Endothelial cell of umbilical vein (primary cell): ENCODE data around the gene SPIB. TPM values are rescaled to one million over a fixed set of nuclear protein-coding genes. Genes with fewer than 3 reads are reported as not detected.

Source experiments
- BruUV-seq: library from RNA; stranded (reverse); fragments of 400-500 nt; replicated peaks from 2 replicates; lab custom pipeline; 2021; lab: Mats Ljungman, UMichigan
- CTCF ChIA-PET: fragments of 300-600, 350-600 bp; sonication (Branson Sonifier 250); formaldehyde crosslinking; loops from one replicate; lab custom pipeline; 2021; ENCODE audit warnings: antibody characterized with exemption, inconsistent platforms; lab: Charles Lee
- POLR2A ChIA-PET: fragments of 300-600, 350-600 bp; sonication (Branson Sonifier 250); formaldehyde crosslinking; loops from one replicate; lab custom pipeline; 2021; ENCODE audit warnings: antibody characterized with exemption, inconsistent platforms; lab: Charles Lee
- DNase-seq: peaks from one replicate; pipeline ENCODE4 v3.0.0-alpha.2; 2011; ENCODE audit warnings: low read depth, low spot score
- FAIRE-seq: peaks from 2 replicates; lab custom pipeline; 2011; peaks lifted over from hg19 to GRCh38; lab: Jason Lieb, UNC
- H2AFZ ChIP-seq: 2 replicates; pipeline ENCODE4 v1.6.0; 2012; ENCODE audit warnings: low read depth, low read length, control low read depth, inconsistent platforms
- H3K27ac ChIP-seq: 2 replicates; pipeline ENCODE4 v1.5.1; 2011; ENCODE audit warnings: low read depth, mild to moderate bottlenecking, control low read depth, low read length, moderate library complexity; ENCODE audit not compliant: insufficient read depth
- H3K27me3 ChIP-seq, 2 experiments: 2 replicates each; pipeline versions ENCODE4 v1.6.0 to v1.6.1; 2011; ENCODE audit warnings: low read length in 2 of 2, mixed read lengths in 1 of 2; ENCODE audit not compliant: control insufficient read depth in 2 of 2, insufficient read depth in 2 of 2
- H3K36me3 ChIP-seq, 2 experiments: 2 replicates in 1 of 2; 3 replicates in 1 of 2; pipeline ENCODE4 v1.5.1; 2011; ENCODE audit warnings: low read length in 2 of 2, mild to moderate bottlenecking in 1 of 2, moderate library complexity in 1 of 2; ENCODE audit not compliant: control insufficient read depth in 2 of 2, insufficient read depth in 2 of 2; ENCODE audit errors: extremely low read depth in 1 of 2
- H3K4me1 ChIP-seq: 3 replicates; pipeline ENCODE4 v1.5.1; 2011; ENCODE audit warnings: mild to moderate bottlenecking, low read length; ENCODE audit not compliant: control insufficient read depth, insufficient read depth; ENCODE audit errors: extremely low read depth
- H3K4me2 ChIP-seq: 2 replicates; pipeline ENCODE4 v1.6.1; 2011; ENCODE audit warnings: low read length, control low read depth, mixed read lengths; ENCODE audit not compliant: insufficient read depth
- H3K4me3 ChIP-seq, 3 experiments: fragments of 200-600 bp in 1 of 3; sonication (generic), shearing (Covaris generic) in 1 of 3; replicated peaks in 1 of 3; 2 replicates each; pipeline ENCODE4 v1.5.1; 2011 to 2016; ENCODE audit warnings: control low read depth in 3 of 3, low read length in 3 of 3, mild to moderate bottlenecking in 2 of 3, inconsistent platforms in 1 of 3, low read depth in 1 of 3, moderate library complexity in 1 of 3; ENCODE audit not compliant: insufficient read depth in 1 of 3
- H3K79me2 ChIP-seq: 2 replicates; pipeline ENCODE4 v1.6.0; 2012; ENCODE audit warnings: low read length, inconsistent platforms; ENCODE audit not compliant: control insufficient read depth, insufficient read depth
- H3K9ac ChIP-seq: replicated peaks from 2 replicates; pipeline ENCODE3; 2011; ENCODE audit warnings: low read length, control low read depth; ENCODE audit not compliant: insufficient read depth; ENCODE audit errors: extremely low read depth
- H3K9me1 ChIP-seq: replicated peaks from 3 replicates; pipeline ENCODE4 v1.6.0; 2011; ENCODE audit warnings: mild to moderate bottlenecking, low read length; ENCODE audit not compliant: control insufficient read depth, insufficient read depth; ENCODE audit errors: extremely low read depth
- H3K9me3 ChIP-seq: replicated peaks from 2 replicates; pipeline ENCODE4 v1.5.1; 2012; ENCODE audit warnings: low read length, inconsistent platforms; ENCODE audit not compliant: control insufficient read depth, insufficient read depth
- H4K20me1 ChIP-seq: replicated peaks from 2 replicates; pipeline ENCODE3; 2011; ENCODE audit warnings: mild to moderate bottlenecking, low read length; ENCODE audit not compliant: control insufficient read depth, insufficient read depth; ENCODE audit errors: extremely low read depth
- EZH2 ChIP-seq: IDR thresholded peaks from 2 replicates; pipeline ENCODE4 v1.6.1; 2012; ENCODE audit warnings: borderline replicate concordance, low read depth, mild to moderate bottlenecking, moderate library complexity, low read length, inconsistent platforms; ENCODE audit not compliant: severe bottlenecking
- FOS ChIP-seq: IDR thresholded peaks from 2 replicates; pipeline ENCODE4 v1.6.1; 2011; ENCODE audit warnings: mild to moderate bottlenecking, low read length, moderate library complexity, borderline replicate concordance; ENCODE audit not compliant: insufficient read depth
- GATA2 ChIP-seq: IDR thresholded peaks from 2 replicates; pipeline ENCODE4 v1.7.0; 2011; ENCODE audit warnings: low read depth, mild to moderate bottlenecking, moderate library complexity, mixed read lengths, low read length; ENCODE audit not compliant: insufficient read length, insufficient read depth
- JUN ChIP-seq: IDR thresholded peaks from 2 replicates; pipeline ENCODE4 v1.6.1; 2011; ENCODE audit warnings: borderline replicate concordance, low read depth; ENCODE audit not compliant: insufficient read length, insufficient read depth
- MYC ChIP-seq: IDR thresholded peaks from one replicate; pipeline ENCODE4 v1.6.1; 2011; ENCODE audit warnings: mild to moderate bottlenecking, low read depth, low read length
- POLR2A ChIP-seq: IDR thresholded peaks from 2 replicates; pipeline ENCODE4 v1.6.1; 2012; ENCODE audit warnings: low read depth, mild to moderate bottlenecking, control low read depth, low read length
- POLR2AphosphoS5 ChIP-seq: IDR thresholded peaks from 2 replicates; pipeline ENCODE4 v1.6.1; 2012; ENCODE audit warnings: low read depth, mild to moderate bottlenecking, control low read depth, low read length, moderate library complexity; ENCODE audit not compliant: insufficient read depth
- dilution Hi-C: fragments of 300-500 bp; cut with MboI; formaldehyde crosslinking; loops from one replicate; pipeline ENCODE4 v1.15.0; 2019; ENCODE audit warnings: low sequenced_read_pairs; ENCODE audit not compliant: extremely low pct_ligation_motif_present
- intact Hi-C: fragments of 100-400 bp; cut with micrococcal nuclease; formaldehyde crosslinking; loops from one replicate; pipeline ENCODE4 v1.10.0; 2022
- polyA plus RNA-seq, 4 experiments: library from polyadenylated mRNA; depleted of rRNA in 3 of 4; stranded (reverse) in 3 of 4; unstranded in 1 of 4; fragments of >200 nt; gene quantifications; 2 replicates each; pipeline versions ENCODE4 v1.2.1 to v1.2.3, GENCODE V29; 2011 to 2012; ENCODE audit warnings: missing spikeins in 1 of 4
- total RNA-seq: library from RNA; stranded (reverse); gene quantifications from 2 replicates; pipeline ENCODE4 v1.2.3, GENCODE V29; 2021
- TF ChIP-seq, protein P1 (sequence below), 2 donors: IDR thresholded peaks; 1 replicate in 1 of 2; 2 replicates in 1 of 2; pipeline ENCODE4 v1.5.1; 2011; ENCODE audit warnings: low read length in 2 of 2, mild to moderate bottlenecking in 2 of 2, moderate library complexity in 2 of 2, control low read depth in 1 of 2, inconsistent platforms in 1 of 2, low read depth in 1 of 2; ENCODE audit not compliant: insufficient read depth in 1 of 2; ENCODE audit errors: extremely low read depth in 1 of 2
- TF ChIP-seq, protein P2 (sequence below): IDR thresholded peaks from 2 replicates; pipeline ENCODE4 v1.6.1; 2011; ENCODE audit not compliant: insufficient read depth, insufficient read length

The SPIB gene
- total and polyA plus RNA-seq, 2 donors (not counting 3 experiments of a cell fraction or from before 2014, with no cell fraction given): not detected

DNA sequence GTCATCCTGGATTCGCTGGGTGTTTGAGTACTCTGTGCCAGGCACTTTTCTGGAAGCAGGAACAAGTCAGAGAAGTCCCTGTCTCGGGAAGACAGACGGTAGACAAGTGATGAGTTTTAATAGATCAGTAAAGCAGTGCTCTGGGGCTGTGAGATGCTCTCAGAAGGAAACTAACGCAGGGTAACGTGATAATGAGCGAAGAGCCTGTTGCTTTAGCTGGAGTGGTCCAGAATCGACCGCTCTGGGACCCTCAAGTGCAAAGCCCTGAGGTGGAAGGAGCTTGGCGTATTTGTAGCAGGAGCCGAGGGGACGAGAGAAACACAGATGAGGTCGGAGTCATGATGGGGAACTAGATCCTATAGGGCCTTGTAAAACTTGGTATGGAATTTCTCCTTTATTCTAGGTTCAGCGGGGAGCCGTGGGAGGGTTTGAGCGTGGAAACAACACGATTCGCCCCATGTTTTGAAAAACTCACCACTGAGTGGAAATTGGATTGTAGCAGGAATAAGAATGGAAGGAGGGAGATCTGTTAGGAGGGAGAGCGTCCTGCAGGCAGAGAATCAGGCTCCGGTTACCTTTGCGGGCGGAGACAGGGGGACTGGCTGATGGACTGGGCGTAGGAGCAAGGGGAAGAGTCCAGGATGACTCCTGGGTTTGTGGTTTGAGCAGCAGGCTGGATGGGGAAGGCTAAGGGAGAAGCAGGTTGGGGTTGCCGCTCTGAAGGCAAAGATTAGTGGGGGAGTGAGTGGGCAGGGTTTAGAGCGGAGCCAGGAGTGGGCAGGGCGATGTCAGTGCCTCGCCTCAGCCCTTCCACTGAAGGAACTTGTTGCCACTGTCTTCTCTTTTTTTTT is 33.8 kb upstream of the SPIB start:
- ChIA-PET POLR2A (interaction anchor here (1.4 kb wide), 1 partner anchor 9 kb away, joined by 4 read pairs; the partner anchor contains the start of gene NR1H2), CTCF (interaction anchor here (1.0 to 1.9 kb wide), 7 partner anchors 10 to 84 kb away, joined by 3 to 12 read pairs (median 3); partner anchors contain the start of gene KCNC3)
- Histone ChIP-seq H3K9me3 (no peaks in the 10 kb centered on the region), H3K9me1 (no peaks in the 10 kb centered on the region), H3K79me2 (peaks cover 30% of the 10 kb centered on the region), H3K9ac (peak overlapping the region; percentile 86), H3K27ac (peak overlapping the region; percentile 63), H3K27me3 (no peaks in the 10 kb centered on the region), H3K4me1 (peaks cover 16% of the 10 kb centered on the region), H3K36me3 (peaks cover 0 to 15% of the 10 kb centered on the region in 2 experiments), H4K20me1 (no peaks in the 10 kb centered on the region), H3K4me3 (peak overlapping the region; percentile 71 to 94 (median 80)), H3K4me2 (peak overlapping the region; percentile 98), H2AFZ (peak overlapping the region; percentile 71)
- DNase-seq (no peak), FAIRE-seq (peak; percentile 59)
- TF ChIP-seq POLR2A (no peak), POLR2AphosphoS5 (no peak), JUN (no peak), GATA2 (no peak), FOS (no peak), MYC (no peak), EZH2 (no peak)
- TF ChIP-seq, protein P1, sequence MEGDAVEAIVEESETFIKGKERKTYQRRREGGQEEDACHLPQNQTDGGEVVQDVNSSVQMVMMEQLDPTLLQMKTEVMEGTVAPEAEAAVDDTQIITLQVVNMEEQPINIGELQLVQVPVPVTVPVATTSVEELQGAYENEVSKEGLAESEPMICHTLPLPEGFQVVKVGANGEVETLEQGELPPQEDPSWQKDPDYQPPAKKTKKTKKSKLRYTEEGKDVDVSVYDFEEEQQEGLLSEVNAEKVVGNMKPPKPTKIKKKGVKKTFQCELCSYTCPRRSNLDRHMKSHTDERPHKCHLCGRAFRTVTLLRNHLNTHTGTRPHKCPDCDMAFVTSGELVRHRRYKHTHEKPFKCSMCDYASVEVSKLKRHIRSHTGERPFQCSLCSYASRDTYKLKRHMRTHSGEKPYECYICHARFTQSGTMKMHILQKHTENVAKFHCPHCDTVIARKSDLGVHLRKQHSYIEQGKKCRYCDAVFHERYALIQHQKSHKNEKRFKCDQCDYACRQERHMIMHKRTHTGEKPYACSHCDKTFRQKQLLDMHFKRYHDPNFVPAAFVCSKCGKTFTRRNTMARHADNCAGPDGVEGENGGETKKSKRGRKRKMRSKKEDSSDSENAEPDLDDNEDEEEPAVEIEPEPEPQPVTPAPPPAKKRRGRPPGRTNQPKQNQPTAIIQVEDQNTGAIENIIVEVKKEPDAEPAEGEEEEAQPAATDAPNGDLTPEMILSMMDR (IDR thresholded peaks at IDR 0.05; ENCODE audit: extremely low read depth in 1 of 2, insufficient read depth in 1 of 2, low read depth in 1 of 2, low read length in 2 of 2): no peak
- TF ChIP-seq, protein P2, sequence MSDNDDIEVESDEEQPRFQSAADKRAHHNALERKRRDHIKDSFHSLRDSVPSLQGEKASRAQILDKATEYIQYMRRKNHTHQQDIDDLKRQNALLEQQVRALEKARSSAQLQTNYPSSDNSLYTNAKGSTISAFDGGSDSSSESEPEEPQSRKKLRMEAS: no peak
- BruUV-seq: no TSS peak
- intact Hi-C loops: loop anchor here (1.0 kb wide), 6 partner anchors 9 to 508 kb away; partner anchors contain the start of genes AKT1S1, JOSD2, NR1H2 and TBC1D17
- dilution Hi-C loops: no loop called here
